ENCODE data around the gene ATL3.

DNA sequence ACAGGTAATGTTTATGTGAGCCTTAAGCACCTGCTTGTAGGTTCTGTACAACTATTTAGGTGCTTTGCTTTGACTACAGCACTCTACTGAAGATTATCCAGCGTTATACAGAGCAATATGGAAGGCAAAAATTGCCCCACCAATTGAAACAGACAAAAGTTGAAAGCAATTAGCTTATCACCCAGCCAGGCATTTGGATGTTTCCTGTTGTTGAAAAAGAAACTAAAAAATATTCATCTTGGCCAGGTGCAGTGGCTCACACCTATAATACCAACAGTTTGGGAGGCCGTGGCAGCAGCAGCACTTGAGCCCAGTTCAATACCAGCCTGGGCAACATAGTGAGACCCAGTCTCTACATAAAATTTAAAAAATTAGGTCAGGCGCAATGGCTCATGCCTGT is 18.5 kb downstream of the ATL3 start:
- TF ChIP-seq, protein P1, sequence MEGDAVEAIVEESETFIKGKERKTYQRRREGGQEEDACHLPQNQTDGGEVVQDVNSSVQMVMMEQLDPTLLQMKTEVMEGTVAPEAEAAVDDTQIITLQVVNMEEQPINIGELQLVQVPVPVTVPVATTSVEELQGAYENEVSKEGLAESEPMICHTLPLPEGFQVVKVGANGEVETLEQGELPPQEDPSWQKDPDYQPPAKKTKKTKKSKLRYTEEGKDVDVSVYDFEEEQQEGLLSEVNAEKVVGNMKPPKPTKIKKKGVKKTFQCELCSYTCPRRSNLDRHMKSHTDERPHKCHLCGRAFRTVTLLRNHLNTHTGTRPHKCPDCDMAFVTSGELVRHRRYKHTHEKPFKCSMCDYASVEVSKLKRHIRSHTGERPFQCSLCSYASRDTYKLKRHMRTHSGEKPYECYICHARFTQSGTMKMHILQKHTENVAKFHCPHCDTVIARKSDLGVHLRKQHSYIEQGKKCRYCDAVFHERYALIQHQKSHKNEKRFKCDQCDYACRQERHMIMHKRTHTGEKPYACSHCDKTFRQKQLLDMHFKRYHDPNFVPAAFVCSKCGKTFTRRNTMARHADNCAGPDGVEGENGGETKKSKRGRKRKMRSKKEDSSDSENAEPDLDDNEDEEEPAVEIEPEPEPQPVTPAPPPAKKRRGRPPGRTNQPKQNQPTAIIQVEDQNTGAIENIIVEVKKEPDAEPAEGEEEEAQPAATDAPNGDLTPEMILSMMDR (IDR thresholded peaks at IDR 0.05 in 4 of 5, conservative IDR thresholded peaks at IDR 0.05 in 1 of 5), result no peak
- TF ChIP-seq POLR2A (IDR thresholded peaks at IDR 0.05), result no peak

Measured in gastrocnemius medialis (tissue), 4 donors.